ENCODE measurements around the gene PDE2A.
"Not testable (repeated sequence)": the region's sequence is repeated elsewhere in the genome, so short reads cannot be mapped to it uniquely, and the experiment has no call there.

The PDE2A gene

GRCh38 chr11:72573855-72574445, 100.3 kb downstream of the PDE2A start:
- no peak for DNase-seq

GRCh38 chr11:72573072-72573854, 101.0 kb downstream of the PDE2A start:
- no peak for DNase-seq

- DNase-seq = not testable (repeated sequence)
These were observed 101.7 kb downstream of the PDE2A start for GRCh38 chr11:72572540-72572939.

GRCh38 chr11:72570893-72571661, 103.1 kb downstream of the PDE2A start:
- DNase-seq = no peak

GRCh38 chr11:72569966-72570892, 104.0 kb downstream of the PDE2A start:
- no peak for DNase-seq

- DNase-seq = no peak
These were observed 105.4 kb downstream of the PDE2A start for GRCh38 chr11:72568861-72569260.

- DNase-seq = no peak
These were observed 111.8 kb downstream of the PDE2A start for GRCh38 chr11:72562431-72562830.

- no peak for DNase-seq
These were observed 112.4 kb downstream of the PDE2A start for GRCh38 chr11:72561856-72562255.

- DNase-seq = not testable (repeated sequence)
These were observed 113.4 kb downstream of the PDE2A start for GRCh38 chr11:72560864-72561263.

GRCh38 chr11:72556433-72556832, 117.8 kb downstream of the PDE2A start:
- no peak for DNase-seq

GRCh38 chr11:72555014-72555522, 119.2 kb downstream of the PDE2A start:
- not testable (repeated sequence) for DNase-seq

GRCh38 chr11:72553706-72554105, 120.5 kb downstream of the PDE2A start:
- DNase-seq = no peak

- no peak for DNase-seq
These were observed 121.8 kb downstream of the PDE2A start for GRCh38 chr11:72552399-72552910.

- DNase-seq = no peak
These were observed 122.7 kb downstream of the PDE2A start for GRCh38 chr11:72551571-72551970.

GRCh38 chr11:72548463-72548862, 125.8 kb downstream of the PDE2A start:
- DNase-seq = no peak

GRCh38 chr11:72546866-72547265, 127.4 kb downstream of the PDE2A start:
- DNase-seq = no peak

GRCh38 chr11:72544589-72544988, 129.6 kb downstream of the PDE2A start:
- no peak for DNase-seq

- no peak for DNase-seq
These were observed 130.2 kb downstream of the PDE2A start for GRCh38 chr11:72543849-72544542.

GRCh38 chr11:72541257-72541974, 132.8 kb downstream of the PDE2A start:
- no peak for DNase-seq

GRCh38 chr11:72537051-72537450, 137.2 kb downstream of the PDE2A start:
- no peak for DNase-seq

- DNase-seq = no peak
These were observed 139.1 kb downstream of the PDE2A start for GRCh38 chr11:72535194-72535547.
